AML-193 (cell line): ENCODE data around the gene FDXR.

Experiments
- DNase-seq, 2 experiments: peaks; one replicate each; lab custom pipeline; 2025; lab: John Stamatoyannopoulos, UW

FDXR gene

DNA sequence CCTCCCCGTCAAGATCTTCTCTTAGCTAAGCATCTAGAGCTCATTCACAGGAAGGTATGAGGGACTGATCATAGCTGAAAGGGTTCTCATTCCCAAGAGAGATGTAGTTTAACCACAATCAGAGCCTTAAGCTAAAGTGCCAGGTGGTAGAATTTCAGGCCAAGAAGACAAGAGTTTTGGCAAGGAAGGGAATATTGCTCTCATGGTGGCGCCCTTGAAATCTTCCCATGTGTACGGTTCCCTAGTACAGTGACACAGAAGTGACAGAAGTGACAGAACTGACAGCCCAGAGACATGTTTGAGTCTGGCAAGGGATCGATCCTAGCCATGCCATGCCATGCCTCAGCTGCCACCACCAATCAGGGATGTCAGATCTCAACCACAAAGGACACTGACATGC, 15.6 kb downstream of the FDXR start:
- no peak for DNase-seq

DNA sequence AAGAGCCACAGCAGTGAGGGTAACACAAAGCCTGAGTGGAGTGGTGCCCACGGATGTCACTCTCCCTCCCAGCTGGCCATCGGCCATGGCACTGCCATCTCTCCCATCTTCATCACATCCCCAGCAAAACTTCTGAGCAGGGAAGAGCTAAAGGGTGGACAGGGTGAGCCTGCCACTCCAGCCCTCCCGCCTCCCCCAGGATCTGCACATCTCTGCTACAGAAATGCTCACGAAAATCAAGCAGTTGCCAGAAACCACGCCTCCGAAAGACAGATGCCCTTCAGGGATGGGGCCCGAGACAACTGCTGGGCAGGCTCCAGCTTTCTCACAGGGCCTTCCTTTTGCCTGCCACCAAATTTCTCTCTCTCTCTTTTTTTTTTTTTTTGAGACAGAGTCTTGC, 16.7 kb downstream of the FDXR start:
- DNase-seq = no peak

DNA sequence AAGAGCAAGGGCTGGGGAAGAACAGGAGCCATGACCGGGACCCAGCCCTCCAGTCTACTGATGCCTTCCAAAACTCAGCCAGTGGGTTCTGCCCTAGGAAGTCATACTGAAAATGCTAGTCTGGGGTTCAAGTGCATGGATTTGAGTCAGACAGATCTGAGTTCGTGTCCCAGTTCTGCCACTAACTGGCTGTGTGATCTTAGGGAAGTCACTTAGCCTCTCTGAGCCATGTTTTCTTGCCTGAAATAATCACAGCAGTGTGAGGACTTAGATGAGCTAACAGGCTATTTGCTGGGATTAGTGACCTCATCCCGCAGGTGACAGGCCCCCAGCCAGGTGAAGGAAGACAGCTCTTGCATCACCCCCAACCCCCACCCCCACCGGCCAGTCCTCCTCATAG, 17.5 kb downstream of the FDXR start:
- no peak for DNase-seq

DNA sequence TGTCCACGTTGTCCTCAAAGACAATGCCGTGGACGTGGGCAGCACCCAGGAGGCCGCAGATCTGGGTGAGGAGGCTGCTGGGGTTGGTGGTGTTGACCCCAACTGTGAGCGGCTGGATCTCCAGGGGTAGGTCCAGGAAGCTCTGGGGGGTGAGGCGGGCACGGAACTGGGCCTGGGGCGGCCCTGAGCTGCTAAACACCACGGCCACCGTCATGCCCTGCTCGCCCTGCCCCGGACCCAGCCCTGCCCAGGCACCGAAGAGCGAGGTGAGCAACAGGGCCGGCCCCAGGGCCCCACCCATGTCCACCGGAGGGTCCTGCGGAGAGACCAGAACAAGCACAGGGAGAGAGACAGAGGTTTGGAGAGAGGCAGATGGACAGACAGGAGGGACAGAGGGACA, 18.0 kb downstream of the FDXR start:
- DNase-seq = no peak

DNA sequence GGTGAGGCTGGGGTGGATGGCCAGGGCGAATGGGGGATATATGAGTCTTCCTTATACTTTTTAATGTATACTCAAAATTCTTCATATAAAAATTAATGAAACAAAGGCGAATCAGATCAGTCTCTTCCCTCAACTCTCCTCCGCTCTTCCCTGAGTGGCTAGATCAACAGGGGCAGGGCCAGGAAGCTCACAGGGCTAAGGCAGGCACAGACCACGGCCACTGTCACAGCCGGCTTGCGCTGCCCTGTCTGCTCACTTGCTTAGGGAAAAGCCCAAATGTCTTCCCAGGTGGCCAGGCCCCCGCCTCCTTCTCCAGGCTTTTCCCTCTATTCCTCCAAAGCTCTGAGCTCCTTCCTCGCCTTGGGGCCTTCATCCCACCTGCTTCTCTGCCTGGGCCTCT, 19.1 kb downstream of the FDXR start:
- DNase-seq = no peak

DNA sequence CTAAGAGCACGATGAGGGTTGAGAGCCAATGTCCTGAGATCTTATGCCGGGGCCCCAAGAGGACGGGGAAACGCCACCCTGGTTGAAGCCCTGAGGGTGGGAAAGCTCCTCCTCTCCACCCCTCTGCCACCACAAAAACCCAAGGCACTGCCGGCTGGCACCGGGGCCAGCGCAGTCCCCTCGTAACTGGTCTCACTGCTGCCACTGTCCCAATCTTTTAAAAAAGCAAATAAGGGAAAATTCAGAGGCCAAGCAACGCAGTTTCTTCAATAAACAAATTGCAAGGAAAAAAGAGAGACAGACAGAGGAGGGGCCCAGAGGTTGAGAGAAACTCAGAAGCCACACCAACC, 19.8 kb downstream of the FDXR start:
- no peak for DNase-seq

DNA sequence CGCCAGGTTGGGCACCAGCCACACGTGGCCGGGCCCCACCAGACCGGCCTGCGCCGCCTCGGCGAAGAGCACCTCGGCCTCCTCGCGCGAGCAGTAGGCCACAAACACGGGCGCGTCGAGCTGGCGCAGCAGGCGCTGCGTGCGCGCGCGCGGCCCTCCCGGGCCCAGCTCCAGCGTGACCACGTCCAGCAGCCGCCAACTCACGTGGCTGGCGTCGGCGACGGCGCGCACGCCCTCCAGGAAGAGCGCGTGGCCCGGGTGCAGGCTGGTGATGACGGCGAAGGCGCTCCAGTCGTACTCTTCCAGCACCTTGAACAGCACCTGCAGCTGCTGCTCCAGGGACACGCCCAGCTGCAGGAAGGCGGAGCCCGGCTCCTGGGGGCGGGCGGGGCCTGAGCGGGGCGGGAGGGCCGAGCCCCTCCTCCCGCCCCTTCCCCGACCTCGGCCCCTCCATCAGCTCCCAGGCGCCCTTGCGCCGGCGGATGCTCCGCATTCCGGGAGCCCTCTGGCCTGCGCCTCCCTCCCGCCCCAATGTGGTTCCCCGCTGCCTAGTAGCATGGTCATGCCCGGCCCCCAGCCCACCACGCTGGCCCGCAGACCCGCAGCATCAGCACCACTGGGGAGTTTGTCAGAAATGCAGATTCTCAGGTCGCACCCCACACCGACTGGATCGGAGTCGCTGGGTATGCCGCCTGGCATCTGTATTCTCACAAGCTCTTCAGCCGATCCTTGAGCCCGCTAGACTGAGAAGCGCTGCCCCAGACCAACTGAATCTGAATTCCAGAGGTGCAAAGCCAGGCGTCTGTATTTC, 20.4 kb downstream of the FDXR start:
- DNase-seq = no peak

DNA sequence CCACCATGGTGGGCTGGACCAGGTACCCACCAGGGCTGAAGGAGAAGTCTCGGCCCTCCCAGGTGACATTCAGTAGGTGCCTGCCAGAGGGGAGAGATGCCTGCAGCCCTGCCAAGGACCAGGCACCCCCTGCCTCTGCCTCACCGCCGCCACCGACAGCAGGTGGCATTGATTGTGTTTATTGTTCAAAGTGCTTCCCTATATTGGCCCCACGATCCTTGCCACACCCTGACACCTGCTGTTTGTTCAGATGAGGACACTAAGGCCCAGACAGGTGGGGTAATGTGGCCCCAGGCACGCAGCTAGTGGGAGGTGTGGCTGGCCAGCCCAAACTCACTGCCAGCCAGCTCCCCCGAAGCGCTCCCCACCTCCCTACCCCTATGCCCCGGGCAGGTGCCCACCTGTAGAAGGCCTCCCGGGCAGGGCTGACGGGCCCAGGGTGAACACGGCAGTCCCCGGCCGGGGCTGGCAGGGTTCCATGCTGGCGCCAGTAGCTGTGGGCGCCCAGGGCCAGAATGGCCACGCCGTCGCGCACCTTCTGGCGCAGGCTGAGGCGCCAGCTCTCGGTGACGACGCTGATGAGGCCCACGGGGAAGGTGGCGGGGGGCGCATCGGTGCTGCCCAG, 21.1 kb downstream of the FDXR start:
- DNase-seq = no peak

DNA sequence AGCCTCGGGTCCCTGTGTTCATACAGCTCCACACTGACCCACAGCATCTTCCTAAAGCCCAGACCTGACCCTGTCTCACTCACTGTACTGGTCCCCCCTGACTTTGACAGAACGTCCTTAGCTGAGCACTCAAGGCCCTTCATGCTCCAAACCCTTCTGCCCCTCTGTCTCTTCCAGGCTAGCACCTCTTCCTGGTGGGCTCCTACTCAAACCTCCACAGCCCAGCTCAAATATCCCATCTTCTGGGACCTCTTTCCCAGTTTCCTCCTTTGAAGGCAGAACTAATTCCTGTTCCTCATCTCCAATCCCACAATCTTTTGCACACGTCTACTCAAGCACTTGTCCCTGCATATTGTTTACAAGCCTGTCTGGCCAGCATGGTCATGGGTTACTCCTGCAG, 21.9 kb downstream of the FDXR start:
- DNase-seq = no peak

DNA sequence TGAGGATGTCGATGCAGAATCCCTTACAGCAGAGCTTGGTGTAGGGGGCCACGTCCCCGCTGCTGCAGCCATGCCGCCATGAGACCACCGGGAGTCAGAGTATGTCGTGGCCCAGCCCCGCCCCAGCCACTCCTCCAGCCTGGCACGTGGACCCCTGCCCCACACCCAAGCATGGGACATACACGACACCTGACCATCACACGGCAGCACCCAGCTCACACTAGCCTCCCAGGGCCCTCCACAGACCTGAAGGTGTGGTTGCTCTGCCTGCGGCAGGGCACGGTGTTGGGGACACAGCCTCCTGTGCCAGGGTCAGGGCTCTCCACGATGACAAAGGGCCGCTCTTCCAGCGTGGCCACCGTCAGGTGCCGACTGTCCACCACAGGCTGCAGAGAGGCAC, 22.5 kb downstream of the FDXR start:
- no peak for DNase-seq

DNA sequence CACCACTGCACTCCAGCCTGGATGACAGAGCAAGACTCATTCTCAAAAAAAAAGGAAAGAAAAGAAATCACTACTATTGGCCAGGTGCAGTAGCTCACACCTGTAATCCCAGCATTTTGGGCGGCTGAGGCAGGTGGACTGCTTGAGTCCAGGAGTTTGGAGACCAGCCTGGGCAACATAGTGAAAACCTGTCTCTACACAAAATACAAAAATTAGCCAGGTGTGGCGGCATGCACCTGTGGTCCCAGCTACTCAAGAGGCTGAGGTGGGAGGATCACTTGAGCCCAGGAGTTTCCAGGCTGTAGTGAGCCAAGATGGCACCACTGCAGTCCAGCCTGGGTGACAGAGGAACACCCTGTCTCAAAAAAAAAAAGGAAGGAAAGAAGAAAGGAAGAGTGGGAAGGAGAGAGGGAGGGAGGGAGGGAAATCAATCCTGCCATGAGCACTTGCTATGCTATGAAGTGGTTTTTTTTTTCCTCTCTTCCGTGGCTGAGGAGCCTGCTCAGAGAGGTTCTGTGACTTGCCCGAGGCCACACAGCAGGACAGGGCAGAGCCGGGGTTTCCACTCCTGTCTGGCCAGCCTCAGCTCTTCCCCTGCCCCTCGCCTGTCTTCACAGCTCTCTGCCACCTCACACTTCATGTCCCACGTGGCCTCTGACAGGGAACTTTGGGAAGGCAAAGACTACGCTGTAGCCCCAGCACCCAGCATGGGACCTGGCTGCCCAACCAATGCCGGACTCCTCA, 24.0 kb downstream of the FDXR start:
- DNase-seq = no peak

DNA sequence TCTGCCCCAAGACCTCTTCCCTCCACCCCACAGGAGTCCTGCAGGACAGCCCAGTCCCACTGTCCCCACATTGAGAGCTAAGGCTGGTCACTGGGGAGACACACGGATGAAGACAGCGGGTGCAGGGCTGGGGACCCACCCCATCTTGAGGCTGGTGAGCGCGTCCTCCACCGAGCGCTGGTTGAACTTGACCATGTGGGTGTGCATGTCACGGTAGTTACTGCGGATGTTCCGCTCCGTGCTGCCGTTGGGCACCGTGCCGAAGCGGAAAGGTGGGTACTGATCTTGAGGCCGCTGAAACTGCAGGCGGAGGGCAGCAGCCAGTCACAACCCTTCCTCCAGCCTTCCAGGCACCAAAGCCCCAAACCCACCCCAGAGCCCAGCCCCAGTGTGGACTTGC, 26.2 kb downstream of the FDXR start:
- no peak for DNase-seq

DNA sequence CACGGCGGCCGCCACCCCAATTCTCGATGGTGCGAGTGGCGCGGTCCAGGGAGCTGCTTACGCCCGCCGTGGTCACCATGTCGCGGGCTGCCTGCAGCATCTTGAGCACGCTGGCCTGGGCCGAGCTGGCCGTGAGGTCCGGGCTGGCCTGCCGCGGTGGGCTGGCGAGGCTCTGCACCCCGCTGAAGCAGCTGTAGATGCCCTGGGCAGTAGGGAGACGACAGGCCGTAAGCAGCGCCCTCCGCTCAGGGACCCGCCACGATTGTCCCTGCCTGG, 29.5 kb downstream of the FDXR start:
- DNase-seq = no peak

DNA sequence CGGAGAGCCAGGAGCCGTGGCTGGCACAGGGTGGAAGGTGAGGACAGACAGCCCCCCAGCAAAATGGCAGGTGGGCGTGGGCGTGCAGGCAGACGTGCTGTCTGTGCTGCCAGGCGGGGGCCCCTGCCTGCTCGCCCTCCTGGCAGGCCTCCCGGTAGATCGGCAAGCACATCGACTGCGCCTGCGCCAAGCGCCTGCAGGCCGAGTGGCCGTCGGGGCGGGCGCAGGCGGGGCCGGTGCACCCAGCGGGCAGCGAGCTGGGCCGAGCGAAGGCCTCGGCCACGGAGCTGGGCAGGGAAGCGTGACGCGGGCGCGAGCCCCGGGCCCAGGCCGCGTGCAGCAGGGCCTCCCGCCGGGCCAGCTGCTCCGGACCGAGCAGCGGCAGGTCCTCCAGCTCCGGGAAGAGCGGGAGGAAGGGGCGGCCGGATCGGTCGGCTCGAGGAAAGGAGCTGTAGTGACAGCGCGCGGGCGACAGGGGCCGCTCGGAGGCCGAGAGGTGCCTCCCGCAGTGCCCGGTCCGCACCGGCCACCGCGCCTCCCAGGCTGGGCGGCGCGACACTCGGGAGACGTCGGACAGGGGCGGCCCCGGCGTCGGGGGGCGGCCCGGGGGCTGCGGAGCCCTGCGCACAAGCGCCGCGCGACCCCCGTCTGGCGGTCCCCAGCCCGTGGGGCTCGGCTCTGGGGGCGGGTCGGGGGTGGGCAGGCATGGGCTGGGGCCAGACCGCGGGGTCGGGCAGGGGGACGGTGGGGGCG, 30.0 kb downstream of the FDXR start:
- no peak for DNase-seq

DNA sequence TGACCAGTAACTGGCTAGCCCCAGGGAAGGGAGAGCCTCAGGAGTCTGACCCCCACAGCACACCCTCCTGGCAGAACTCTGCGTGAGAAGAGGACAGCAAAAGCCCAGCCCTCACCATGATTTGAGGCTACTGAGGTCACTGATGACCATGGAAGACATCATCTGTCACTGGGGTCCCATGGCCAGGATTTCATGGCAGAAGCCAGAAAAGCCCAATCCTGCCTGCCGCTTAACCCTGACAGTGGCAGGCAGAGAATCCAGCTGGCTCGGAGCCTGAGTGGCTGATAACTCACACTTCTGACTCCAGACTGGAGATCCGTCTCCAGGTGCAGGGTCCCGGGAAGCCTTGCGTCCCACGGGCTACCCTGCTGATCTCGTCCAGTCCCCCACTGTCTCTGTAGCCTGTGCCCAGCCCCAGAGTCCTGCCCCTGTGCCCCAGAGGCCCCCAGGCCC, 30.6 kb downstream of the FDXR start:
- no peak for DNase-seq

DNA sequence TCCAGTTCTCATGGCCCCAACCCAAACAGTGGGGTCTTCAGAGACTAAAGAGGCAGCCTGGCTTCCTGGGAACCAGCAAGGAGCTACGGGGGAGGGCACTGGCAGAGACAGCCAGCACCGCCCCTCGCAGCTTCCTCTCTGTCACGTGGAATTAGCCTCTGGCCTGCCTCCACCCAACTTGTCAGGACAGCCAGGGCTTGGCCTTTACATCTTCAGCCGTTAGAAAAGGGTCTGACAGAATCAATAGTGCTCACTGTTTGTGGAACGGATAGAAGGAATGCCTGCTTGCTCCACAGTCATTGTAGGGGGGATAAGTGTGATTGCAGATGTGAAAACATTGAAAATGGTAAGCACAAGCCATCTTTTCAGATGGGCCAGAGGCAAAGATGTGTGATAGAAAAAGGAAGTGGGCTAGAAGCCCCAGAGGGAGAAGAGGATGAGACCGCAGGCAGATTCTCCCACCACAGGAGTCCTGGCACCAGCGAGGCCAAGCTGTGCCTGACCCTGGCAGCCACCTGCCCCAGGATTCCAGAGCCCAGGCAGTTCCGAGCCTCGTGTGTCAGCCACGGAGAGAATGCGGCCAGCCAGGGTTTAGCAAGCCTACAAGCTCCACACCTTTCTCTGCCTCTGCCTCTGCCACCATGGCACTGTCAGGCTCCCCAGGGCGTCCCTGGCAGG, 31.7 kb downstream of the FDXR start:
- peak; percentile 64 to 77 for DNase-seq

DNA sequence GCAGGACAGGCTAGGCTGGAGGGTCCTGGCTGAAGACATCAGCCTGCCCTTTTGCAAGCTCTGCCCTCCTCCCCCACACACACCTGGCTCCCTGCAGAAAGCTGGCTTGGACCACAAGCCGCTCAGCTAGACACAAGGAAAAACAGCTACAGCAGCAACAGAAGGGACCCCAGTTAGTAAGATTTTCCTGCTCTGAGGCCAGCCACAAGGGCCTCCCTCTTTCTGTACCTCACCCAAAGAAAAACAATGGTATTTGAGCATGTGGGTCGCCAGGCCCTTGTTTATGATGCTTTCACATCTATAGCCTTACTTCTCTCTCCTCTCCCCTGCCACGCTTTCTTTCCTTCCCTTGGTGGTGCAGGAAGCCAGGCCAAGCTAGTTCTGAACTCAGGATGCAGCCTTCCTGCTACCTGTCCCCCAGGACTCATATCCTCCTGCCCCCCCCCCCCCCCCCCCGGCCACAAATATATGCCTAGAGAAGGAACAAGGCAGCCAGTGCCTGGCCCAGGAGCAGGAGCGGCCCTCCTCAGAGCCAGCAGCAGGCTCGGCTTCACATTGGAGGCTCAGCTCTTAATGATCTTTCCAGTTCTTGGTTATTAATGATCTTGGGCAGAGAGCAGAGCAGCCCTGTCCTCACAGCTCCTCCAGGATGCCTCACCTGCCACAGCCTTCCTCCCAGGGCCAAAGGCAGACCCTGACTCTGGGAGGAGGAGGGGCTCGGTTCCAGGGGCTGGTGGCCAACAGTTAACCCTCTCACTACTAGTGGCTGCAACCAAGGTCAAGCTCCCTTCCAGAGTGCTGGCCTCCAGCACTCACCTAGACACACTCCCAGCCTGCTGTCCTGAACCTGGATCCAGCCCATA, 32.6 kb downstream of the FDXR start:
- DNase-seq = no peak

DNA sequence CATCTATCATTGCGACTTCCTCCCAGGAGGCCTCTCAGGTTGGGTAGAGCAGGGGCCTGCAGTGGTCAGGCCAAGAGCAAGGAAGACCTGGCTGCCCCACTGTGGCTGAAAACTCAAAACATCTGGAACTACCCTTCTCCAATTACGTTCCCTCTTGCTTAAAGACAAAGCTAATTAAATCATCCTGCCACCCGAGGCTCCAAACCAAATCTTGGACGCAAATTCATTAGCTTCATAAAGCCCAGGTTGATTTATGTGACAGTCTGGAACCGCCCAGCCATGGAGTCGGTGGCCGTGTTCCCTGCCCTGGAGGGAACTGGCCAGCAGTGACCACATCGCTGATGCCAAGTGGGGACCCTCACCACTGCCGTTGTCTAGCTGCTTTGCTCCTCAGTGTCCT, 34.5 kb downstream of the FDXR start:
- DNase-seq = no peak

DNA sequence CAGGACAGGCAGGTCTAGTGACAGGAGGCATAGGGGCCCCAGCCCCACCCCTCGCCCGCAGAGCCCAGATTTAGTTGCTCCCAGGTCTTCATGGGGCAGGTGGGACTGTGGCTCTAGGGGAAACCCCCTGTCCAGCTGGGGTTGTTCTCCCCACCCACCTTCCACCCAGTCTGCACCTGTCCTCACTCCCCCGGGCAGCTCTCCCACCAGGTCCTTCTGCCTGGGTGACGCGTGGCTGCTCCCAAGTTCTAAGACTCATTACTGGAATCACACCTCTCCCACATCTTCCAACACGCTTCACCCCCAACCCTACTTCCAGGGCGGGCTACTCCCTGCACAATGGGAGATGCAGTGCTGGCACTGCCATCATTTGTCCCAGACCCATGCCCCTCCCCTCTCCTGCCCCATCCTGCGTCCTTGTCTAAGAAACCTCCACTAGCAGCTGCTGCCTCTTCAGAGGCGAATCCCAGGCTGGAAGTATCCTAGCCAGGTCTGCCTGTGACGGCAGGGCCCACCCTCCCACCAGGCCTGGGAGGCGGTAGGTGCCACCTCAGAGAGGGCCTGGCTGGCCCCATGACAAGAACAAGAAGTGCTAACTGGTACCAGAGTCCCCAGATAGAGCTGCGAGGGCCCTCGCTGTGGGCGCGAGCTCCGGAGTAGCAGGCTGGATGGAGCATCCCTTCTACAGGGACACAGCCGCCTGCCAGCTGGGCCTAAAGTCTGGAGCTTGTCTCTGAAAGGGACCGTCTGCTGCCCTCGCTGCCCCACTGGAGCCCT, 35.9 kb downstream of the FDXR start:
- DNase-seq = no peak

DNA sequence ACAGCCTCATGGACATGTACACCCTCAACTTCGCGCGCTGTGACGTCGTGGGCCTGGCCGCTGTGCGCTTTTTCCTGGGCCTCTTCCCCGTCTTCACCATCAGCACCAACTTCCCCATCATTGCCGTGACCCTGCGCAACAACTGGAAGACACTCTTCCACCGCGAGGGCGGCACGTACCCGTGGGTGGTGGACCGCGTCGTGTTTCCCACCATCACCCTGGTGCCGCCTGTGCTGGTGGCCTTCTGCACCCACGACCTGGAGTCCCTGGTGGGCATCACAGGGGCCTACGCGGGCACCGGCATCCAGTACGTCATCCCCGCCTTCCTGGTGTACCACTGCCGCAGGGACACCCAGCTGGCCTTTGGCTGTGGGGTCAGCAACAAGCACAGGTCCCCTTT, 36.6 kb downstream of the FDXR start:
- no peak for DNase-seq
